Fibroblast of skin of scalp (primary cell): ENCODE results near the gene TNXB.
"Not testable (repeated sequence)": the region's sequence is repeated elsewhere in the genome, so short reads cannot be mapped to it uniquely, and the experiment has no call there.

Experiments
- DNase-seq: peaks from one replicate; pipeline ENCODE4 v3.0.0-alpha.2; 2013

The TNXB gene

DNA sequence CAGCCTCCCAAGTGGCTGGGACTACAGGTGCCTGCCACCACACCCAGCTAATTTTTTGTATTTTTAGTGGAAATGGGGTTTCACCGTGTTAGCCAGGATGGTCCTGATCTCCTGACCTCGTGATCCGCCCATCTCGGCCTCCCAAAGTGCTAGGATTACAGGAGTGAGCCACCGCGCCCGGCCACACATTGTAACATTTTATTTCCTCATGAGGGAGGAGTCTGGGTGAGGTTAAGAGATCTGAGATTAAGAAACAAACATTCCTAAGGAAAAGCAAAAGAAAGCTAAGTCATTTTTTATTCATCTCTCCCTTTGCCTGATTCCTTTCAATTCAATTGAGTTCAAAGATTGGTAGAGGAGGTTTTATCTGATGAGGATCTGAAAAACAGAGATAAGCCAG is 35.1 kb upstream of the TNXB start:
- not testable (repeated sequence) for DNase-seq

DNA sequence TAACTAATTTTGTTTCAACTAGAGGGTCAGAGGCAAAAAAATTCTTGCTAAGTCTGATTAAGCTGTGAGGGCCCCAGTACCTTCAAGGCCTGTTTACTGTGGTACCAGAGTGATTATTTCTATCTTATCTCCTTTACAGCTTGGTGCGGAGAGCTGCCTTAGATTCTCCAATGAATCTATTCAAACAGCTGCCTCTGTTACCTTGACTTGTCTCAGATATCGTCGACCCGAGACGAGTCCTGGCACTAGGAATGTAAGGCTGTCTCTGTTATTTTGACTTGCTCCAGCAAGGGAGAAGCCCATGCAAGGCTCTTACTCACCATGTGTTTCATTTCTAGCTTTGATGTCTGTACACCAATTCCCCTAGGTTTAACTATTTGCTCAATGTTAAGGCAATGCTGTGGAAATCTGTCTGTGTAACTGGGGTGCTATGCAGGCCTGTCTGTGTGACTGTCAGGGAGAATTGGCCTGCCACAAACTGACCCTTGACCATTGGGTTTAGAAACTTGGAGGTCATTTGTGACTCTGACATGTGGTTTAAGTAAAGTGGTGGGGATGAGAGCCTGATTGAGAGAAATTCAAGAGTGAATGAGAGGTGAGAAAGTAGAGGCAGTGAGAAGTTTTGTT is 31.4 kb upstream of the TNXB start:
- DNase-seq: no peak

DNA sequence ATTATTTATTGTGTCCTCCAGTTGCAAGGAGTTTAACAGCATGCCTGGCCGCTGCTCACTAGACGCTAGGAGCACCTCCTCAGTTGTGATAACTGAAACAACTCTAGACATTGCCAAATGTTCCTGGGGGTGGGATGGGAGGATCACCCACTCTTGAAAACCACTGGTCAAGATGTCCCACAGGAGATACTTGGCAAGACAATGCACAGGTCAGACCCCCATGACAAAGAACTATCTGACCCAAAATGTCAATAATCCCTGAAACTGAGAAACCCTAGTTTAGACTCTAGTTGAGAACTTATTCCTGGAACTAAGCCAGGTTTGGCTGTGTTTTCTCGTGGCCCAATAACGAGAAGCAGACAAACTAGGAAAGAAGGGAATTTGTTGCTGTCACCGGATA is 30.5 kb upstream of the TNXB start:
- no peak for DNase-seq

DNA sequence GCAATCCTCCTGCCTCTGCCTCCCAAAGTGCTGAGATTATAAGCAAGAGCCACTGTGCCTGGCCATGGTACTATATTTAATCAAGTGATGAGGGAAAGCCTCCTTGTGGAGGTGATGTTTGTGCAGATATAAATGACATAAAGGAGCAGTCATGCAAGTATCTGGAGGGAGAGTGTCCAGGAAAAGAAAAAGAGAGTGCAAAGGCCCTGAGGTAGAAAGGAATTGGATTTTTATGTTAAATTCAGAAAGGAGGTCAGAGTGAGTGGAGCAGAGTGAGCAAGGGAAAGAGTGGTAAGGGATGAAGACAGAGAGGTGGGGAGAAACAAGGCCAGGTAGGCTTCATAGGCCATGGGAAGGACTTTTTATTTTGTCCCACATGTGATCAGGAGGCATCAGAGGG is 28.3 kb upstream of the TNXB start:
- no peak for DNase-seq

DNA sequence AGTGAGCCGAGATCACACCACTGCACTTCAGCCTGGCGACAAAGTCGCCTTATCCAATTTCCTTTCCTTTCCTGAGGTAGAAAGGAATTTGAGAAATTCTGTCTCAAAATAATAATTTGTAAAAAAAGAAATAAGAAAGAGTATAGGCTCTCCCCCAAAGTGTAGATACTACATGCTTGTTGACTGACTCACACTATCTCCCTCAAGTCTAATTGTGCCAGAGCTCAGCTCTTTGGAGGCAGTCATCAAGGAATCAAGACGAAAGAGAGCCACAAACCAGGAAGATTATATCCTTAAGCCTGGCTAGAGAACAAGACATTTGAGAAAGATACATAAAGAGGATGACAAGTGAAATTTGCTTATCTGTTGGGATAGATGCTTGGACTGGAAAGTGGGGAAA is 24.6 kb upstream of the TNXB start:
- DNase-seq: peak; percentile 77

DNA sequence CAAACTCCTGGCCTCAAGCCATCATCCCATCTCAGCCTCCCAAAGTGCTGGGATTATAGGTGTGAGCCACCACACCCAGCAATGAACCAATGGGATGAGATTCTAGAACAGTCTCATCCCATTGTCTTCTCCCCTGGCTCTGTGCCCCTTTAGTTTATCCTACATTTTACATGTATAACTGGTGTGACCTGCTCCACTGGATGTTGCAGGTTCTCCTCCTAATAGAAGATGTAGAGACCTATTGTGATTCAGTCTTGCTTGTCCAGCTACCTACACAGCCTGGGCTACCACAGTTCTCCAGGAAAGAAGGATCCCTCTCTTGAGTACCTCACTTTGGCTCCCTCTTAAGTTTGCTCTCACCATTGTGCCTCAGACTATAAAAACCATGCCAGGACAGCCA is 23.0 kb upstream of the TNXB start:
- no peak for DNase-seq

DNA sequence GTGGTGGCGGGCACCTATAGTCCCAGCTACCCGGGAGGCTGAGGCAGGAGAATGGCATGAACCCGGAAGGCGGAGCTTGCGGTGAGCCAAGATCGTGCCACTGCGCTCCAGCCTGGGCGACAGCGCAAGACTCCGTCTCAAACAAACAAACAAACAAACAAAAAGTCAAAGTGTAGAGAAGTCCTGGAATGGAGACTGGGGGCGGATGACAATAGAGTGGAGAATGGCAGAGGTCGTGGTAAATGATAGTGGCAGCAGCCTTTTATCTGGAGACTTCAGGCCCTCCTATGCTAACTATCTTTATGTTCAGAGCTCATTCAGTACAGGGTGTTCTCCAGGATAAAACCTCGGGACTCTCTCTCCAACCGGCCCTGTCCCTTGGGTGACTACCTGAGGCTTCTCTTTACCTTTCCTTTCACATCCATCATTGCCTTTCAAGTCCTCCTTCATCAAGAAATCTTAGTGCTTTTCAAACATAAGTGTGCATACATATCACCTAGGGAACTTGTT is 22.4 kb upstream of the TNXB start:
- no peak for DNase-seq

DNA sequence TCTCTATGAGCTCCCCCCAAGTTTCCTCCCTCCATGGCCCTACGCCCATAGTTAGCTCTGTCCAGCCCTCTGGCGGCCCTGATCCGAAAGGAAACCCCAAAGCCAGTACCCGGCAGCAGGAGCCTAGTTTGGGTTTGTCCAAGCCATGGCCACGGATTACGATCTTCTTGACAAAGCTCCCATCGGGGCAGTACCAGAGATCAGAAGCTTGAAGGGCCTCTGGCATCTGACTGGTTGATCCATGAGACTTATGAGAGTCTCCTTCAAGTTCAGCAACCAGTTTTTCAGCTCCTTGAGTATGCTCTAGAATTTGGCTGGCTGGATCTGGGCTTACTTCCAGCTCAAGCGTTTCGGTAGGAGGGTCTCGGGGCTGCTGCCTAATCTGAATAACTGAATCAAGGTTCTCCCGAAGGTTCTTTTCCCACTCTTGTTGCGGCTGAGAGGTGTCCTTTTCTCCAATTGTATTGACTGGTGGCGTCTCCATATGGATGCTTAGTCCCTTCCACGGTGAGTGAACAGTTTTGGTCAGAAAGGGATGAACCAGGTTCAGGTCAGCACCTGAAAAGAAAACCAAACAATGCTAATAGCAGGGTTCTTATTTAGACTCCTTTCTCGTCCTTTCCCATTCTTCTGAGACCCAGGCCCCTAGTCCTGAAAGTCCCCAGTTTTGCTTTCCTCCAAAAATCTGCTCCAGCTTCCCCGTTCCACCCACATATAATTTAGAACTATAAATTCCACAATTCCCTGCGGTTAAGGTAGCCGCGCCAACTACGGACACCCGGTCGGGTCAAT is 20.4 kb upstream of the TNXB start:
- DNase-seq: no peak

DNA sequence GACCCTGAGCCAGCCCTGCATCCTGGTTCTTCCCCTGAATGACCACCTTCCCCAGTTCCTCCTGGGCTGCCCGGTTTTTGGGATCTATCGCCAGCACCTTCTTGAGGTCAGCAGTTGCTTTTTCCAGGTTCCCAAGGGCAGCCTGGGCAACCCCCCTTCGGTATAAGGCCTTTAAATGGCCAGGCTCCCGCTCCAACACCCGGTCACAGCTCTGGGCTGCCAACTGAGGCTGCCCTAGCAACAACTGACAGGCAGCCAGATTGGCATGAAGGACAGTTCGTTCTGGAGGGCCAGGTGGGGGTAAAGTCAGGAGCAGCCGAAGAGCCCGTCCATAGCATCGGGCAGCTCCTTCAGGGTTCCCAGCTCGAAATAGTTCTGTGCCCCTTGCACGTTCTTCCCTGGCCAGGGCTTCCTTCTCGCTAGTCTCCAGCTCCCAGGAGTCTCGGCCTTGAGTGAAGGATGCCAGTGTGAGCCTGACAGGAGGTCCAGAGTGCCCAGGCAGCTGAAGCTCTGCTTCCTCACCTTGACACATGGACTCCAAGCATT is 19.7 kb upstream of the TNXB start:
- no peak for DNase-seq

DNA sequence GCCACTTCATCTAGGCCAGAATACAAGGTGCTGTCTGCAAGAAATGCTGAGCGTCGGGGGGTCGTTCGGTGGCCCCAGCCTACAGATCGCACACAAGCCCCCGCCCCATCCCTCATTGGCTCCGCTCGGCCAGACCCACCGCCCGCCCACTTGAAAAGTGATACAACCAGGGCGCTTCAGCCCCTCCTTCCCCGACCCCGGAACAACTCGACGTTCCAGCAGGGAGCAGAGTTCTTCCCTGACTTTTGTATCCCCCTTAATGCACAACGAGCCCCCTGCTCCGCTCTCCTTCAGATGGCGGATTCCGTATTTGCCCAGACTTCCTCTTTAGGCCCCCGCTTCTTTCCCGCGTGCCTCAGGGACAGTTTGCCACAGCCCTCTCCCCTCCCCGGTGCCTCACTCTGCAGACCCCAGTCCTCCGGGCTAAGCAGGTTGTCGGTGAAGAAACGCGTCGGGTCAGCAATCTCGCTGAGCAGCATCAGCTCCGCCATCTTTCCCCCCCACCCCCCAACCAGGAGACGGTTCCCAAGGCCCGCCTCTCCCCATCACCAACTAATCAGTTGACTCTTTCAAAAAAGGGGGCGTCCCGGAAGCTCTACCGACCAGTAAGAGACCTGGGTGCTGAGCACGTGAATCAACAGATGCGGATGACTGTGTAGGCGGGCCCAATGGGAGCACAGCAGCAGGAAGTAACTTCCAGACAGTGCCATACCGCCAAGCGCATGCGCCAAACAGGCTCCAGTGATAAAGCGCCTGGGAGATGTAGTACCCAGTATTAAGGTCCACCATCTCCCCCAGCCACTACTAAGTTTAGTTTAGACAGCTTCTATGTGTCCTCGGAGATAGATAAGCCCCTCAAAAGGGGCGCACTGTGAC is 18.8 kb upstream of the TNXB start, which contains the start of gene ATF6B:
Gene ATF6B (minus strand): TSS at position 530 of the 876 bp plus-strand sequence. CDS start 39 bp downstream, at position 491.
- DNase-seq: peak; percentile 100

DNA sequence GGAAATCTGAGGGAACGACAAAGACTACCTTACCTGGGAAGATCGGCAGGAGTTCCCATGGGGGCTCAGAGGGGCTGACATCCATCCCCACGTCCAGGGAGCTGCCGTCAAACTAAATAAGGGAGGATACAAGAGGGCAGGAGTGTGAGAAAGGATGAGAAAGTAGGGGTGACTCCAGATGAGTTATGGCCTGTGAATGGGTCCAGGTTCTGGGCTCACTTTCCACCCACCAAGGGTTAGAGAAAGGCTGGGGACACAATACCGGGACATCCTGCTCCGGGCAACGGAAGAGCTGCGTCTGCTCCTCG is 18.2 kb upstream of the TNXB start:
- DNase-seq: no peak

DNA sequence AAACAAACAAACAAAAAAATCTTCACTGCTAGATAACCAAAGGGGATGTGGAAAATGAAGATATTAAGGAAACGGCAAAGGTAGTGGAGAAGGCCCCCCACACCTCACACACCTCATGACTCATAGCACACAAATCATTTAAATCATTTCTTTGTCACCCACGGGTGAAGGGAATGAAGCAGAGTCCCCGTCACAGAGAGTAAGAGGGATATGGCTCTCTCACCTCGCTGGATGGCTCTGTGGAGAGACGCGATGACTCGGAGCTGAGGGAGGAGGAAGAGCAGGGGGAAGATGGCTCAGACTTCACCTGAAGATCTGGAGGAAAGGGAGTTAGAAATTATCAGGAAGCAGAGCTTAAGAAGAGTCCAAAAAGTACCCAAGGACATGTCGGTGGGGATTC is 17.7 kb upstream of the TNXB start:
- DNase-seq: no peak

DNA sequence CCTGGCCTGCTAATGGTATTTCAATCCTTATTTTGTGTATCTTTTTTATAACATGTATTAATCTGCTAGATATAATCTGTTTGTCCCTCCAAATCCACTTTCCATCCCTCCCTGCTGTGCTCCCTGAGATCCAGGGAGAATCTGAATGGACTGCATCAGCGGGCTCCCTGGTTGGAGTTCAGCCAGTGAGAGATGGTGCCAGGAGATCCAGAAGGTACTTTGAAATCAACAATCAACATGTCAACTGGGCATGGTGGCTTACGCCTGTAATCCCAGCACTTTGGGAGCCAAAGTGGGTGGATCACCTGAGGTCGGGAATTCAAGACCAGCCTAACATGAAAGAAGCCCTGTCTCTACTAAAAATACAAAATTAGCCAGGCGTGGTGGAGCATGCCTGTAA is 14.5 kb upstream of the TNXB start:
- DNase-seq: no peak

DNA sequence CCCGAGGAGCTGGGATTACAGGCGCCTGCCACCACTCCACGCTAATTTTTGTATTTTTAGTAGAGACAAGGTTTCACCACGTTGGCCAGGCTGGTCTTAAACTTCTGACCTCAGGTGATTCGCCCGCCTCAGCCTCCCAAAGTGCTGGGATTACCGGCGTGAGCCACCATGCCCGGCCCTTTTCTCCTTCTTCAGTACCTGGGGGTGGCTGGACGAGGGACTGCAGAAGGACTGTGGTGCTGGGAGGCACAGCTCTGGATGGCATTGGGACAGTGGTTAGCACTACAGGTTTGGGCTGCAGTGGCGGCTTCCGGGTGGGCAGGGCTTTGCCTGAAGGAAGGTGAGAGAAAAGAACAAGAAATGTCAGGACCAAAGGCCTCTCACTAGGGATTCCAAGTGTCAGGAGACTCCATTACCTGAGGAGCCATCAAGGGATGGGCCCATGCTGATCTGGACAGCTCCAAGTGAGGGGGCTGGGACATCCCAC is 11.5 kb upstream of the TNXB start:
- no peak for DNase-seq

DNA sequence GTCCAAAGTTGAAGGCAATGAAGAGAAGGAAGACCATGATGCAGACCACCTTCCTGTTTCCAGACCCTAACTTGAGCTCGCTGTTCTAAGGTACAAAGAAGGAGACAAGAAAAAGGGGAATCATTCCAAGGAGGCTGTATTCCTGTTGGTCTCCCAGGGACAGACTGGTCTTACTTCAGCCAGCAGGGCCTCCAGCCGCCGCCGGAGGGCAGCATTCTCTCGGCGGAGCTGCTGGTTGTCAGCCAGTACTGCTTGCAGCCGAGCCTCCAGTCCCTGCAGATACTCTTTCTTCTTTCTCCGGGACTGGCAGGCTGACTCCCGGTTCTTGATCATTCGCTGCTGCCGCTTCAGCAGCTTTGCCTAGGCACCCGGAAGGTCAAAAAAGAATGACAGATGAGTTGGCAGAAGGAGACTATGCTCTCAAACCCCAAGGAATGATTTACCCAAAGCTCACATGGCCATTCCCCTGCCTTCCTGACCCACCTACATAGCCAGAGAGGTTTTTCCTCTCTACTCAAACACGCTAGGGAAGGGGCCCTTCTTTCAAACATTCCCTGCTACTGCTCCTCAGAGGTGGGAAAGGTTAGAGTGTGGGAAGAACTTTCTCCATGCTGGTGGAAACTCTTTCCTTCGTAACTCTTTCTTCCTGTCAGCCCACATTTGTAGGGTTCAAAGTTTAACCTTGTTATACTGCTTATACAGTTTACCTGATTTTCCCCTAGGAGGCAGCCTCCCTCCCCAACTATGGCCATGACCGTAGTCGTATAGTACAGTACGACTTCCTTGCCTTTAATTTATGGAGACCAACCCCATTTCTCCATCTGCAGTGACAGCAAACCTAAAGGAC is 9.9 kb upstream of the TNXB start:
- peak; percentile 82 for DNase-seq

DNA sequence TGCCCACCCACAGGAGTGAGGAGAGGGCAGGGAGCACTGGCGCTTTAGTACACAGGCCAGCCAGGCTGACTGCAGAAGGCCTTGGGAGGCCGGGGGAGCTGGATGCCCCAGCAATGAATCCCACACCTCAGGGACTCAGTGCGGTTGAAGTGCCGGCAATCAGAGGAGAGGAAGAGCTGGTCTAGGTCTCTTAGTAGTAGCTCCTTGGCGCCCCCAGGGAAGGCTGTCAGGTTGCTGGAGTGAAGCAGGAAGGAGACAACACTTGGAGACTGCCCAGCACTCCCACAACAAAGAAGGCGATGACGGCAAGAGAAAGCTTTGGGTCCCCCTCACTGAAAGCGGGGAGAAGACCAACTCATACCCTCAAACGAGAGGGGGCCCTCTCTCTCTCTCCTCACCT is 8.3 kb upstream of the TNXB start:
- no peak for DNase-seq

DNA sequence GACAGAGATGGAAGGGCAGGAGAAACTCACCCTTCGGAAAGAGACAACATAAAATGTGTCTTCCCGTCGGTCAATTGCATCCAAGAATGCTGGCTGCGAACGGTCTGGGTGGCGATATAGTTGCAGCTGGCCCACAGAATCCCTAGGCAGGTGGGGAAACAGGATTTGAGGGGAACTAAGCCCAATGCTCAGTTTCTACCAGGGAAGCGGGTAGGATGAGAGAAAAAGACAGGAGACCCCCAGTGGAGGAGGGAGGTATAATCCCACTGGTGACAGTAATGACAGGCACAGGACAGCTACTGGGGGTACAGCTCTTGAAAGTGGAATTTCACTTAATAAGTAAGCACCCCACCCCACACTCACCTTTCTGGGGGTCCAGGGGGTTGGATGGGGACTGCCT is 7.5 kb upstream of the TNXB start:
- no peak for DNase-seq

DNA sequence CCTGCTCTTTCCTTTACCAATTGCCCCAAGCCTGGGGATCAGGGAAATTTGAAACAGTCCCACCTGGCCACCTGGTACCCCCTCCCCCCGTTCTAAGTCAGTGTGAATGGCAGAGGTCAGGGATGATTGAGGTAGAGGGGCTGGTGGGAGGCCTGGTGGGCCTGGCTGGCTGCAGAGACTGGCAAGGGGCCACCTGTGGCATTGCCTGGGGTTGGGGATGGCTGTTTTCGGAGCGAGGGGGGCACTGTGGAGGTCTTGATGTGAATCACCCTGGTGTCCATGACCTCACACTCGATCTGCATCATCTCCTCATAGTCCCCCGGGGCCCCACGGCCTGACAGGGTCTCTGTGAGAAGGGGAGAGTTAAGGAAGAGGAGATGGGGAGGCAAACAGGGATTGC is 6.5 kb upstream of the TNXB start:
- no peak for DNase-seq

DNA sequence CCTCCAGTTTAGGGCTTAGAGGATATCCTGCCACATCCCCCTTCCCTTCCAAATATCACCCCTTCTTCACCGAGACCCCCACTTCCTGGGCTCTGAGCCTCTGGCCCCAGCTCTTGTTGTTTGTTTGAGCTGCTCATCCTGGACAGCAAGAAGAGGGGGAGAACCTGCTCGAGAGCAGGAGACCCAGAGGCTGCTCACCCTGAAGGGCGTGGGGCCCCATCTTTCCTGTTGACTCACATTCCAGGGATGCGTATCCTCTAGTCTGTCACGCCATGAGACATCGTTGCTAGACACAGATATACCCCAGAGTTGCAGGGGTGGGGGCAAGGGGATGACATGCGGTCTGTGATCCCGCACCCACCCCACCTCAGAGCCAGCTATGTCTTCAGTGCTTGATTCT is 5.7 kb upstream of the TNXB start:
- DNase-seq: peak; percentile 87

DNA sequence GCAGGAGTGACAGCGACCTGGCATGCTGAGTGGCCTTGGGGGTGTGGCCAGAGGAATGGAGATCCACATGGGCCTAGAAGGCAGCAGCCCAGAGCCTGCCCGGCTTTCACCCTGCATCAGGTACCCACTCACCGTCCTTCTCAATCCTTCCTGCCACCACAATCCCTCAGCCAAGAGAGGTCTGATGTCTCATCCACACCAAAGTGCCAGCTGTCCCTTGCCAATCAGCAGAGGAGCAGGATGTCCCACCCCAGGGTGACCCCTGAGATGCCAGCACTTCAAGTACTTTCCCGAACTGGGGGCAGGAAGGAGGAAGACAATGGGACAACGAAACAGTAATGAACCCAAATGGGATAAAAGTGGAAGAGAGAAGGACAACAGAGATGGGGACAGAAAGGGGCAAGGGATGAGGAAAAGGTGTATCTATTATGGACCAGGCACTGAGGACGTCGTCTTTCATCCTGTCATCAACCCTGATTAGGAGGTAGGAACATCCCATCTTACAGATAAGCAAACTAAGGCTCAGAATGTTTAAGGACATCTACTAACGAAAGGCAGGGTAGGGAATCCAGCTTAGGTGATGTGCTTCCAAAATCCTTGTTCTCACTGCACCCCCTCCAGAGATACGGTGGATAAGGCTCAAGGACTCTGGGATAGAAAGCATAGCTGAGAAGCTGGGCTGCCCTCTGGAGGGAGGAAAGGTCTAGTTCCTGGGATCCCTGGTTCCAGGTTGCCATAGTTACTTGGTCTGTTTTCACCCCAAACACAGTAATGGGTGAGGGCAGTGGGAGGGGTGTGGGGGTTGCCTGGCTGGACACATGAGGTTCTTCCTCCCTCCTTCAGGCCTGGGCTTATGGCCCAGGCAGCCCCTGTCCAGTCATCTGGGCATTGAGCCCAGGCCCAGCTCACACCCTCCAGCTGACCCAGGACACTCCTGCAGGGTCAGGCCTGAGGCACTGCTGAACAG is 4.5 kb upstream of the TNXB start:
- DNase-seq: peak; percentile 80
